Adrenal gland (tissue), 5 donors: ENCODE results near the gene VGLL4.

Experiments used
- POLR2A ChIP-seq, 2 donors: fragments of 450-650 bp; IDR thresholded peaks; one replicate each; pipeline ENCODE4 v1.6.1; 2017; ENCODE audit warnings: antibody characterized with exemption in 2 of 2, mild to moderate bottlenecking in 2 of 2, moderate library complexity in 1 of 2
- TF ChIP-seq, protein P1 (sequence below), 6 experiments: fragments of 450-650 bp in 4 of 6; fragments of 200-600 bp in 2 of 6; sonication (generic) in 1 of 6; IDR thresholded peaks; 1 replicate in 5 of 6; 2 replicates in 1 of 6; pipeline versions ENCODE4 v1.5.1 to v1.8.0; 2016 to 2021; ENCODE audit warnings: antibody characterized with exemption in 6 of 6, mild to moderate bottlenecking in 2 of 6, moderate library complexity in 1 of 6
- donor health status: DM: no; HTN: no; CAD: no.

DNA sequence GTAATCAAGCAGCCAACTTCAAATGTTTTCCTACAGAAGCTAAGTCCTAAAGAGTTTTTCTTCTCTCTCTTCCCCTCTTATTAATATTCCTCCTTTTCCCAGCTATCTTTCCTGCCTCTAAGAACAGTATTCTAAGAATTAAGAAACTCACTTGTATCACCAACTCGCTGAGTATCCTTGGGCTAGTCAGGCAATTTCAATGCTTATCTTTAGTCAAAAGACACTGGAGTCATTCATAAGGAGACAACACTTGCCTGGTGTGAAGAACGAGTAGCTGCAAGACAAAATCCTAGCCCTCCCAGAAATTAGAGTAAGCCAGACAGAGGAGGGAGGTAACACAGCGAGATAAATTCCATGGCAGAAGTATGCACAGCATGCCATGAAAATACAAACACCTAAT is 10.7 kb downstream of the VGLL4 start:
- TF ChIP-seq, protein P1, sequence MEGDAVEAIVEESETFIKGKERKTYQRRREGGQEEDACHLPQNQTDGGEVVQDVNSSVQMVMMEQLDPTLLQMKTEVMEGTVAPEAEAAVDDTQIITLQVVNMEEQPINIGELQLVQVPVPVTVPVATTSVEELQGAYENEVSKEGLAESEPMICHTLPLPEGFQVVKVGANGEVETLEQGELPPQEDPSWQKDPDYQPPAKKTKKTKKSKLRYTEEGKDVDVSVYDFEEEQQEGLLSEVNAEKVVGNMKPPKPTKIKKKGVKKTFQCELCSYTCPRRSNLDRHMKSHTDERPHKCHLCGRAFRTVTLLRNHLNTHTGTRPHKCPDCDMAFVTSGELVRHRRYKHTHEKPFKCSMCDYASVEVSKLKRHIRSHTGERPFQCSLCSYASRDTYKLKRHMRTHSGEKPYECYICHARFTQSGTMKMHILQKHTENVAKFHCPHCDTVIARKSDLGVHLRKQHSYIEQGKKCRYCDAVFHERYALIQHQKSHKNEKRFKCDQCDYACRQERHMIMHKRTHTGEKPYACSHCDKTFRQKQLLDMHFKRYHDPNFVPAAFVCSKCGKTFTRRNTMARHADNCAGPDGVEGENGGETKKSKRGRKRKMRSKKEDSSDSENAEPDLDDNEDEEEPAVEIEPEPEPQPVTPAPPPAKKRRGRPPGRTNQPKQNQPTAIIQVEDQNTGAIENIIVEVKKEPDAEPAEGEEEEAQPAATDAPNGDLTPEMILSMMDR (IDR thresholded peaks at IDR 0.05), result no peak
- TF ChIP-seq POLR2A (IDR thresholded peaks at IDR 0.05), result no peak
